Measurements from ENCODE around the gene CX3CL1.
"Not testable (repeated sequence)": the region's sequence is repeated elsewhere in the genome, so short reads cannot be mapped to it uniquely, and the experiment has no call there.

Gene CX3CL1

DNA sequence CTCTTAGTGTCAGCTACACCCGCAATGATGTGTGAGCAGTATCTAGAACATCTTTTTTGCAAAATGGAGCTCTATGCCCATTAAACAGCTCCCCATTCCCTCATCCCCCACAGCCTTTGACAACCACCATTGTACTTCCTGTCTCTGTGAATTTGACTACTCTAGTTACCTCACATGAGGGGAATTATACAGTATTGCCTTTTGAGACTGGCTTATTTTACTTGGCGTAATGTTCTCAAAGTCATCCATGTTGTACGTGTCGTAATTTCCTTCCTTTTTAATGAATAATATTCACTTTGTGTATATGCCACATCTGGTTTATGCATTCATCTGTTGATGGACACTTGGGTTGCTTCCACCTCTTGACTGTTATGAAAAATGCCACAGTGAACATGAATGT is 36.9 kb upstream of the CX3CL1 start:
- Histone ChIP-seq H3K4me2 (ENCODE audit: low read depth, low read length, poor library complexity, severe bottlenecking) (no peak overlapping the region), H3K4me3 (ENCODE audit: low read length, poor library complexity, severe bottlenecking) (no peak overlapping the region)
- no peak for TF ChIP-seq EZH2phosphoT487 (IDR thresholded peaks at IDR 0.05; ENCODE audit: borderline replicate concordance)
- TF ChIP-seq, protein P1, sequence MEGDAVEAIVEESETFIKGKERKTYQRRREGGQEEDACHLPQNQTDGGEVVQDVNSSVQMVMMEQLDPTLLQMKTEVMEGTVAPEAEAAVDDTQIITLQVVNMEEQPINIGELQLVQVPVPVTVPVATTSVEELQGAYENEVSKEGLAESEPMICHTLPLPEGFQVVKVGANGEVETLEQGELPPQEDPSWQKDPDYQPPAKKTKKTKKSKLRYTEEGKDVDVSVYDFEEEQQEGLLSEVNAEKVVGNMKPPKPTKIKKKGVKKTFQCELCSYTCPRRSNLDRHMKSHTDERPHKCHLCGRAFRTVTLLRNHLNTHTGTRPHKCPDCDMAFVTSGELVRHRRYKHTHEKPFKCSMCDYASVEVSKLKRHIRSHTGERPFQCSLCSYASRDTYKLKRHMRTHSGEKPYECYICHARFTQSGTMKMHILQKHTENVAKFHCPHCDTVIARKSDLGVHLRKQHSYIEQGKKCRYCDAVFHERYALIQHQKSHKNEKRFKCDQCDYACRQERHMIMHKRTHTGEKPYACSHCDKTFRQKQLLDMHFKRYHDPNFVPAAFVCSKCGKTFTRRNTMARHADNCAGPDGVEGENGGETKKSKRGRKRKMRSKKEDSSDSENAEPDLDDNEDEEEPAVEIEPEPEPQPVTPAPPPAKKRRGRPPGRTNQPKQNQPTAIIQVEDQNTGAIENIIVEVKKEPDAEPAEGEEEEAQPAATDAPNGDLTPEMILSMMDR (conservative IDR thresholded peaks at IDR 0.05; ENCODE audit: low read length), result no peak

DNA sequence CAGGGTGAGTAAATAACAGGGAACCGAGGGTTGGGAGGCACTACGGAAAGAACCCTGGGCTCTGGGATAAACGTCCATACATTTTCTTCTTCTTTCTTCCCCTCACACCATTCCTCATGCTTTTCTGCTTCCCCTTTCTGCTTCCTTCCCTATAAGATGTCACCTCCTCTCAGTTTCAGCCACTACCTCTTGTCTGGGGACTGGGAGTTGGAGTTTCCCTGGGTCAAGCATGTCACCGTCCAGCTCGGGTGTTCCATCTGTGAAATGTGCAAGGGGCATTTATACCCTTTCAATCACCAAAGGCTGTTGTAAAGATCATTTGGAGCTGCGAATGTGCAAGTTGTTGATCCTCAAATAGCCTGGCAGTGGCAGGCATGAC is 31.2 kb upstream of the CX3CL1 start:
- Histone ChIP-seq H3K4me2 (ENCODE audit: low read depth, low read length, poor library complexity, severe bottlenecking) (no peak overlapping the region), H3K36me3 (ENCODE audit: insufficient read depth, low read length) (no peaks in the 10 kb centered on the region), H3K79me2 (ENCODE audit: insufficient read depth, low read length) (no peaks in the 10 kb centered on the region), H4K20me1 (ENCODE audit: insufficient read depth, low read length, poor library complexity, severe bottlenecking) (no peaks in the 10 kb centered on the region), H2AFZ (ENCODE audit: low read length) (no peak overlapping the region), H3K4me1 (ENCODE audit: insufficient read depth, low read length, poor library complexity, severe bottlenecking) (no peaks in the 10 kb centered on the region), H3F3A (ENCODE audit: low read depth) (no peaks in the 10 kb centered on the region), H3K9ac (ENCODE audit: low read depth, low read length, poor library complexity, severe bottlenecking) (no peak overlapping the region), H3K27me3 (ENCODE audit: insufficient read depth, low read length, poor library complexity, severe bottlenecking) (peaks cover 8% of the 10 kb centered on the region), H3K4me3 (ENCODE audit: low read length, poor library complexity, severe bottlenecking) (no peak overlapping the region), H3K9me2 (replicated peaks; ENCODE audit: low read depth, low read length) (no peaks in the 10 kb centered on the region), H3K9me3 (ENCODE audit: insufficient read depth, low read depth, low read length) (no peaks in the 10 kb centered on the region)
- TF ChIP-seq, protein P1 (conservative IDR thresholded peaks at IDR 0.05; ENCODE audit: low read length), result no peak
- no peak for TF ChIP-seq EZH2phosphoT487 (IDR thresholded peaks at IDR 0.05; ENCODE audit: borderline replicate concordance)

More for the DNA sequence above, 36.9 kb upstream of the CX3CL1 start:
- Histone ChIP-seq H3K27me3 (ENCODE audit: insufficient read depth, low read length, poor library complexity, severe bottlenecking) (no peaks in the 10 kb centered on the region), H3F3A (ENCODE audit: low read depth) (no peaks in the 10 kb centered on the region), H3K79me2 (ENCODE audit: insufficient read depth, low read length) (no peaks in the 10 kb centered on the region), H4K20me1 (ENCODE audit: insufficient read depth, low read length, poor library complexity, severe bottlenecking) (no peaks in the 10 kb centered on the region), H3K9ac (ENCODE audit: low read depth, low read length, poor library complexity, severe bottlenecking) (no peak overlapping the region), H3K9me2 (replicated peaks; ENCODE audit: low read depth, low read length) (no peaks in the 10 kb centered on the region), H3K9me3 (ENCODE audit: insufficient read depth, low read depth, low read length) (no peaks in the 10 kb centered on the region), H3K36me3 (ENCODE audit: insufficient read depth, low read length) (no peaks in the 10 kb centered on the region), H2AFZ (ENCODE audit: low read length) (no peak overlapping the region), H3K4me1 (ENCODE audit: insufficient read depth, low read length, poor library complexity, severe bottlenecking) (no peaks in the 10 kb centered on the region)

DNA sequence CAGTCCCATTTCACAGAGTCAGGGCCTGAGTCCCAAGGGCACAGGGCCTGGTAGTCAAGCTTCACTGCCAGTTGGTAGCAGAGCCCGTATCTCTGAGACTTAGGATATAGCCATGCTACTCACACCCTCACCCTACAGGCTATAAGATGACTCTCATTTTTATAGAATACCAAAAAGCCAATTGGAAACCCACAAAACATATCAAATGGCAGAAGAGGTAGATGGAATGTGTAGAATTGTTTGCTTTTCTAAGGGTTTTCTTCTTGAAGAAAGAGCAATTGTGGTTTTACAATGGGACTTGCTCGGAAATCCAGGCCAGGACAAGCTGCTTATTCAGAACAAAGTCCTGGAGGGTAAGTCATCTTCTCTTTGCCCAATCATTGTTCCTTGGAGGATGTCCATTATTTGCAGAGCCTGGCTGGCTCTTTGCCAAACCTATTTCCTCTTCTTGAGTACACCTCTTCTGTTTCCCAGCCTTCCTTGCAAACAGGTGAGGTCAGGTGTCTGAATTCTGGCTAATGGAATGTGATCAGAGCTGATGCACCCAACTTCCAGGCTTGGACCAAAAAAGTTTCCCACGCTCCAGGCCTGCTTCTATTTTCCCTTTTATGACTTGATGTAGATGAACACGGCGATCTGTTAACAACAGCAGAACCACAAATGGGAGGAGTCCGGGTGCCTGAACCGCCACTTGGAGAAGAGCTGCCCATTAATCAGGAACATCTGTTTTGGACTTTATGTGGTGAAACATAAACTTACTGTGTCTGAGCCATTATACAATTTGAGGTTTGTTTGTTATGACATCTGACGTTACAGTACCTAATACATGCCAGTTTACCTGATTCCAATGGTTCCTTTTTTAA is 30.6 kb upstream of the CX3CL1 start:
- peaks cover 8% of the 10 kb centered on the region for H3K27me3 ChIP-seq (ENCODE audit: insufficient read depth, low read length, poor library complexity, severe bottlenecking)
- H3K79me2 ChIP-seq (ENCODE audit: insufficient read depth, low read length), result no peaks in the 10 kb centered on the region
- no peaks in the 10 kb centered on the region for H3K9me2 ChIP-seq (replicated peaks; ENCODE audit: low read depth, low read length)
- no peaks in the 10 kb centered on the region for H3K9me3 ChIP-seq (ENCODE audit: insufficient read depth, low read depth, low read length)
- H2AFZ ChIP-seq (ENCODE audit: low read length), result no peak overlapping the region
- H4K20me1 ChIP-seq (ENCODE audit: insufficient read depth, low read length, poor library complexity, severe bottlenecking), result no peaks in the 10 kb centered on the region
- H3K9ac ChIP-seq (ENCODE audit: low read depth, low read length, poor library complexity, severe bottlenecking), result no peak overlapping the region
- no peaks in the 10 kb centered on the region for H3K36me3 ChIP-seq (ENCODE audit: insufficient read depth, low read length)
- no peaks in the 10 kb centered on the region for H3F3A ChIP-seq (ENCODE audit: low read depth)
- no peak overlapping the region for H3K4me3 ChIP-seq (ENCODE audit: low read length, poor library complexity, severe bottlenecking)
- TF ChIP-seq, protein P1 (conservative IDR thresholded peaks at IDR 0.05; ENCODE audit: low read length), result no peak
- no peak for TF ChIP-seq EZH2phosphoT487 (IDR thresholded peaks at IDR 0.05; ENCODE audit: borderline replicate concordance)
- no peak overlapping the region for H3K4me2 ChIP-seq (ENCODE audit: low read depth, low read length, poor library complexity, severe bottlenecking)
- H3K4me1 ChIP-seq (ENCODE audit: insufficient read depth, low read length, poor library complexity, severe bottlenecking), result no peaks in the 10 kb centered on the region

DNA sequence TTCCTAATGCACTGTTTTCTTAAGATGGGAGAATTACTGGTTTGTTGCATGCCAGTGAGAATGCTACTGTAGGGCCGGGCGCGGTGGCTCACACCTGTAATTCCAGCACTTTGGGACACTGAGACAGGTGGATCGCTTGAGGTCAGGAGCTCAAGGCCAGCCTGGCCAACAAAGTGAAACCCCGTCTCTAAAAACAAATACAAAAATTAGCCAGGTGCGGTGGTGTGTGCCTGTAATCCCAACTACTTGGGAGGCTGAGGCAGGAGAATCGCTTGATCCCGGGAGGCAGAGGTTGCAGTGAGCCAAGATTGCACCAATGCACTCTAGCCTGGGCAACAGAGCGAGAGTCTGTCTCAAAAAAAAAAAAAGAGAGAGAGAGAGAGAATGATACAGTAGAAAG is 29.7 kb upstream of the CX3CL1 start:
- H3K4me2 ChIP-seq (ENCODE audit: low read depth, low read length, poor library complexity, severe bottlenecking); H3K36me3 ChIP-seq (ENCODE audit: insufficient read depth, low read length); H3K9me3 ChIP-seq (ENCODE audit: insufficient read depth, low read depth, low read length); H3K79me2 ChIP-seq (ENCODE audit: insufficient read depth, low read length); H3K9ac ChIP-seq (ENCODE audit: low read depth, low read length, poor library complexity, severe bottlenecking); H3F3A ChIP-seq (ENCODE audit: low read depth); H3K4me1 ChIP-seq (ENCODE audit: insufficient read depth, low read length, poor library complexity, severe bottlenecking); H2AFZ ChIP-seq (ENCODE audit: low read length); H3K4me3 ChIP-seq (ENCODE audit: low read length, poor library complexity, severe bottlenecking); H3K9me2 ChIP-seq (replicated peaks; ENCODE audit: low read depth, low read length); H4K20me1 ChIP-seq (ENCODE audit: insufficient read depth, low read length, poor library complexity, severe bottlenecking): not testable (repeated sequence)
- H3K27me3 ChIP-seq (ENCODE audit: insufficient read depth, low read length, poor library complexity, severe bottlenecking), result peaks cover 14% of the 10 kb centered on the region

All from Loucy (cell line).